Omental fat pad (tissue), 4 donors: ENCODE results near the gene HMGCS2. TPM values are rescaled to one million over a fixed set of nuclear protein-coding genes. Genes with fewer than 3 reads are reported as not detected.
A peak's percentile ranks its signal among the peaks of the same experiment; 100 is the strongest.

ENCODE experiments used
- ATAC-seq: fragments of 150-250 bp; one replicate; pipeline ENCODE4 v1.9.1; 2016; ENCODE audit warnings: mild to moderate bottlenecking, moderate library complexity; ENCODE audit not compliant: low FRiP score
- DNase-seq: peaks from one replicate; pipeline ENCODE4 v3.0.0-alpha.2; 2019; ENCODE audit warnings: low spot score
- total RNA-seq, 4 donors: library from RNA; depleted of rRNA; stranded (reverse); fragments of >200 nt; gene quantifications; one replicate each; pipeline ENCODE4 v1.1.0, GENCODE V29; 2016
- TF ChIP-seq, protein P1 (sequence below), 3 donors: fragments of 450-650 bp; IDR thresholded peaks; one replicate each; pipeline ENCODE4 v1.5.1; 2016 to 2017; ENCODE audit warnings: antibody characterized with exemption in 3 of 3, mild to moderate bottlenecking in 3 of 3, moderate library complexity in 2 of 3

Gene HMGCS2
- total RNA-seq, 4 donors from 2014 or later: 0.56 to 4.3 (median 0.96) TPM; not detected in 1

DNA sequence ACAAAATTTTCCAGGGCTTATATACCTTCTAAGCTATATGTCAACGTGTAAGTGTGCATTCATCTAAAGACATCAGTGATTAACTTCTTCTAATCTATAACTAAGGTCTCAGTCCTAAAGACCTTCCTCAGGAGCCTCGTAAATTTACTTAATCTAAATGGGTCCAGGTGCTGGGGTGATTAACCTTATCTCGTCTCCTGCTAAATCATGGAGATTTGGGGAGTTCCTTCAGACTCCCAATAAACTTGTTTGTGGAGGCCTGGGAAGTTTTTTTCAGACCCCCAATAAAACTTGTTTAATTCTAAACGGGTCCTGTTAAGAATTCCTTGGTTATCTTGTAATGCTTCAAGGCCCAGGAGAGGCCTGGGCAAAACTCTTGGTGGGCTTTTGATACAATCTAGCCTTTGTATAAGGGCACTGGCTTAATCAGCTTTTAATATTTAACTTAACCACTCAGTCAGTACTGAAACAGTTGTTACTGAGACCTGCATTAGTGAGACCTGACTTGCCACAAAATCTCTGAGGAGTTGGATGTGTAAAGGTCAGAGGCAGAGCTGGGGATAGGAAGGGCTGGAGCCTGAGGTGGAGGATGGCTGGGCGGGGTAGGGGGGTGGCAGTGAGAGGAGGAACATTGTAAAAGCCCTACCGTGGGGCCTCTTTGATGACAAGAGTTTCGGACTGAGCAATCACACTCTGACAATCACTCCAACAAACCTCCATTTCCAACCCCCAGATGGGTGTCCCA, 6.2 kb upstream of the HMGCS2 start:
- TF ChIP-seq, protein P1, sequence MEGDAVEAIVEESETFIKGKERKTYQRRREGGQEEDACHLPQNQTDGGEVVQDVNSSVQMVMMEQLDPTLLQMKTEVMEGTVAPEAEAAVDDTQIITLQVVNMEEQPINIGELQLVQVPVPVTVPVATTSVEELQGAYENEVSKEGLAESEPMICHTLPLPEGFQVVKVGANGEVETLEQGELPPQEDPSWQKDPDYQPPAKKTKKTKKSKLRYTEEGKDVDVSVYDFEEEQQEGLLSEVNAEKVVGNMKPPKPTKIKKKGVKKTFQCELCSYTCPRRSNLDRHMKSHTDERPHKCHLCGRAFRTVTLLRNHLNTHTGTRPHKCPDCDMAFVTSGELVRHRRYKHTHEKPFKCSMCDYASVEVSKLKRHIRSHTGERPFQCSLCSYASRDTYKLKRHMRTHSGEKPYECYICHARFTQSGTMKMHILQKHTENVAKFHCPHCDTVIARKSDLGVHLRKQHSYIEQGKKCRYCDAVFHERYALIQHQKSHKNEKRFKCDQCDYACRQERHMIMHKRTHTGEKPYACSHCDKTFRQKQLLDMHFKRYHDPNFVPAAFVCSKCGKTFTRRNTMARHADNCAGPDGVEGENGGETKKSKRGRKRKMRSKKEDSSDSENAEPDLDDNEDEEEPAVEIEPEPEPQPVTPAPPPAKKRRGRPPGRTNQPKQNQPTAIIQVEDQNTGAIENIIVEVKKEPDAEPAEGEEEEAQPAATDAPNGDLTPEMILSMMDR (IDR thresholded peaks at IDR 0.05): no peak
- no peak for ATAC-seq
- no peak for DNase-seq

DNA sequence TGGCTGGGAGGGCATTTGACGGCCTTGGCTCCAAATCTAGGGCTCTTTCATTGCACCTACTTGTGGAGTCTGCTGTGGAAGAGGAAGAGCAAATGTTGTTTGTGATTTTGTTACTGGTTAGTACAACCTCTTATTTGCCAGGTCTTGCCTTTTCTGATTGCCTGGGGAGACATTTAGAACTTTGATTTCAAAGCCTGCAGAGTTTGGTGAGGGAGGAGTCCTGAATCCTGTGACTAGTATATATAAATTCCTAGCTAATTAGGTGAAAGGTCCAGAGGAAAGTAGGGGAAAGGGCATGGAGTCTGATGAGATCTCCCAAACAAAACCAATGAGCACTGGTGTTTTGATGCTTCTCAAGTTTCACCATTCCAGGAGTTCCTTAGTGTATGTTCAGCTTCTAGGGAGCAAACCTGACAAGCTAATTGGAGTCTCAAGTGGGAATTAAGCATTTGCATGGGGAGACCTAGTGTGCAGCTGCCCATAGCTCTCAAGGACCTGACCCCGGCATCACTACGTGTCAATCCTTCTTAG, 5.1 kb upstream of the HMGCS2 start:
- DNase-seq (no peak), ATAC-seq (peak; percentile 64)
- TF ChIP-seq, protein P1 (IDR thresholded peaks at IDR 0.05): no peak

DNA sequence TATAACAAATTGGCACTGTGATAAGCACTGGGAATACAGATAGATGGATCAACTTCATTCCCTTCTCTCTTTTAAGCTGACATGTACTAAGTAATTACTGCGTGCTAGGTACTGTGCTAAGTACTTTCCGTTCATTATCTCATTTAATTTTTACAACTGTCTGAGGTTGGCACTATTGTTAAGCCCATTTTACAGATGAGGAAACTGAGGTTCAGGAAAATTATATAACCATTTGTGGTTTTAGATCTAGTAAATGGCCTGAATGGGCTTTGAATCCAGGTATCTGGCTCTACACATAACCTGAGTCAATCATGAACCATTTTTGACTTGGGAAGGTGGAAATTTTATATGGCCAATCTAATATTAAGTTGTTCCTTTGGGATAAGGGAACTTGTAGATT, 3.6 kb upstream of the HMGCS2 start:
- TF ChIP-seq, protein P1 (IDR thresholded peaks at IDR 0.05): no peak
- no peak for DNase-seq
- no peak for ATAC-seq

DNA sequence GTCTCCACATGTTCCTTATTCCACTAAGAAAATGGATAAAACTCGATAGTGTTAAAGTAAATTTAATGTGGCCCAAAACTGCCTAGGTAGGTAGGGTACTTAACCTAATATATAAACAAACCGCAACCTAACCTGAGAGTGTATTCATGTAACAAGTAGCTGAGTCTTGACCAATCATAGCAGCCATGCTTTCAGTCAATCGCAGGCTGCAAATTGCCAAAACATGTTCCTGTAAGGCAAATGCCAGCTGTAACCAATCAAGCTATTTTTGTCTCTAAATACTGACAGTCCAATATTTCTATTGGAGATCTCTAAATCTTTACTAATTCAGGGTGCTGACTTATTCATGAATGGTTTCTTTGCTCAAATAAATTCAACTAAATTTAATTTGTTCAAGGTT, 3.1 kb upstream of the HMGCS2 start:
- TF ChIP-seq, protein P1 (IDR thresholded peaks at IDR 0.05): no peak
- ATAC-seq: no peak

DNA sequence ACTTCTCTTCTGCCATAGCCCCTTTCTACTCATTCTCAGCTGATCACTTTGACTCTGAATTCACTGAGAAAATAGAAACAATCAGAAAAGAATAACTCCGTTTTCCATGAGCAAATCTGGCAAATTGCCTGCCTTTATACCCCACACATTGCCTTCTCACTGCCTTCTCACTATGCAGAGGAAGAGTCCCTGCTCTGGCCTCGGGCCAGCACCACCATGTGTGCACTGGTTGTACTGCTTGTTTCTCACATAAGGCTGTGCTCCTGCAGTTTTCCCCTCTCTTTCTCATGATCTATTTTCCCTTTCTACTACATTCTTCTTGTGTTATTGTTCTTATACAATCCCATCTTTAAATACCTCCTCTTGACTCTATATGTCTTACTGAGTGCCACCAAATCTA, 2.3 kb upstream of the HMGCS2 start:
- DNase-seq: no peak
- TF ChIP-seq, protein P1 (IDR thresholded peaks at IDR 0.05): no peak
- no peak for ATAC-seq

More for the DNA sequence above, 3.1 kb upstream of the HMGCS2 start:
- DNase-seq: no peak

DNA sequence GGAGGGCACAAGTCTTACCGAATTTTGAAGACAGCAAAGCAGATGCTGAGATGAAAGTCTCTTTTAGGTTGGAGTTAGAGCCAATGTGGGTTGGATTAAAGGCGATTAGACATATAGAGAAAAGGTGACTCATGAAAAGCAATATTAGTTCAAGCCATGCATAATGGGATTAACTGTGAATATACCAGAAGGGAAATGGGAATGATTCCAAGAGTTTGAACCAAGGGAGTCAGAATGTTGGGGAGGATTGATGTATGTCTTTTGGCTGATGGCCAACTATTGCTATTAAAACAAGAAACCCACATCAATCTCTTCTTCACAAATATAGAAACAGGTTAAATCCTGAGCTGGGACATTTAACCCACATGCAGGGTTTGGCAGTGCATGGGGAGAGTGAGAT, 1.2 kb downstream of the HMGCS2 start:
- ATAC-seq (no peak), DNase-seq (no peak)
- TF ChIP-seq, protein P1 (IDR thresholded peaks at IDR 0.05): no peak

DNA sequence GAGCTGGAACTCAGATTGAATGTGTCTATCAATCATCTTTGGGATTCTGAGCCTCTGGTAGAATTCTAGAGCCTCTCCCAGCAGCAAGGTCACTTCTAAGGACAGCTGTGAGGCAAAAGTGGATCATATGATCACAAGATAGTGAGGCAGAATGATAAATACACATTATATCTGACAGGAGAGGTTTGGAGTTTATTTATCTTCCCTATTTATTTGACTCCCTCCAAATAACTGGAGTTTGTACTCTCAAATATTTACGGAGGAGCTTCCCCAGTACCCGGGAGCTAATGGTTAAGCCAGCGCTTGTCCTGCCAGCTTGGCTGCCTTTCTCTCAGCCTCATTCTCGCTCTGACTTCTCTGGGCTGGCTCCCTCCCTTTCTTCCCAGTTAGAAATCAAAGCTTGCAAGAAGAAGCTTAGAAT, 2.3 kb downstream of the HMGCS2 start:
- peak; percentile 51 for ATAC-seq
- DNase-seq: no peak
- TF ChIP-seq, protein P1 (IDR thresholded peaks at IDR 0.05): no peak
